Stimulated activated CD4-positive, alpha-beta T cell treated with anti-CD3 and anti-CD28 coated beads, Interleukin-1b, Interleukin-23, amount 100 ng/mL, for 1 hour (primary cell): ENCODE results near the gene GRIP1.

Experiments used
- DNase-seq, 2 donors: peaks; one replicate each; pipeline ENCODE4 v3.0.0-alpha.2; 2020; ENCODE audit warnings: low read depth in 2 of 2

GRIP1 gene, protein sequence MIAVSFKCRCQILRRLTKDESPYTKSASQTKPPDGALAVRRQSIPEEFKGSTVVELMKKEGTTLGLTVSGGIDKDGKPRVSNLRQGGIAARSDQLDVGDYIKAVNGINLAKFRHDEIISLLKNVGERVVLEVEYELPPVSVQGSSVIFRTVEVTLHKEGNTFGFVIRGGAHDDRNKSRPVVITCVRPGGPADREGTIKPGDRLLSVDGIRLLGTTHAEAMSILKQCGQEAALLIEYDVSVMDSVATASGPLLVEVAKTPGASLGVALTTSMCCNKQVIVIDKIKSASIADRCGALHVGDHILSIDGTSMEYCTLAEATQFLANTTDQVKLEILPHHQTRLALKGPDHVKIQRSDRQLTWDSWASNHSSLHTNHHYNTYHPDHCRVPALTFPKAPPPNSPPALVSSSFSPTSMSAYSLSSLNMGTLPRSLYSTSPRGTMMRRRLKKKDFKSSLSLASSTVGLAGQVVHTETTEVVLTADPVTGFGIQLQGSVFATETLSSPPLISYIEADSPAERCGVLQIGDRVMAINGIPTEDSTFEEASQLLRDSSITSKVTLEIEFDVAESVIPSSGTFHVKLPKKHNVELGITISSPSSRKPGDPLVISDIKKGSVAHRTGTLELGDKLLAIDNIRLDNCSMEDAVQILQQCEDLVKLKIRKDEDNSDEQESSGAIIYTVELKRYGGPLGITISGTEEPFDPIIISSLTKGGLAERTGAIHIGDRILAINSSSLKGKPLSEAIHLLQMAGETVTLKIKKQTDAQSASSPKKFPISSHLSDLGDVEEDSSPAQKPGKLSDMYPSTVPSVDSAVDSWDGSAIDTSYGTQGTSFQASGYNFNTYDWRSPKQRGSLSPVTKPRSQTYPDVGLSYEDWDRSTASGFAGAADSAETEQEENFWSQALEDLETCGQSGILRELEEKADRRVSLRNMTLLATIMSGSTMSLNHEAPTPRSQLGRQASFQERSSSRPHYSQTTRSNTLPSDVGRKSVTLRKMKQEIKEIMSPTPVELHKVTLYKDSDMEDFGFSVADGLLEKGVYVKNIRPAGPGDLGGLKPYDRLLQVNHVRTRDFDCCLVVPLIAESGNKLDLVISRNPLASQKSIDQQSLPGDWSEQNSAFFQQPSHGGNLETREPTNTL

GRCh38 chr12:66678338-66679275 is at the start of gene GRIP1:
Gene GRIP1, minus strand, starts transcription at chr12:66679076. Its CDS starts 172 bp downstream, at chr12:66678904.
- DNase-seq = no peak

DNA sequence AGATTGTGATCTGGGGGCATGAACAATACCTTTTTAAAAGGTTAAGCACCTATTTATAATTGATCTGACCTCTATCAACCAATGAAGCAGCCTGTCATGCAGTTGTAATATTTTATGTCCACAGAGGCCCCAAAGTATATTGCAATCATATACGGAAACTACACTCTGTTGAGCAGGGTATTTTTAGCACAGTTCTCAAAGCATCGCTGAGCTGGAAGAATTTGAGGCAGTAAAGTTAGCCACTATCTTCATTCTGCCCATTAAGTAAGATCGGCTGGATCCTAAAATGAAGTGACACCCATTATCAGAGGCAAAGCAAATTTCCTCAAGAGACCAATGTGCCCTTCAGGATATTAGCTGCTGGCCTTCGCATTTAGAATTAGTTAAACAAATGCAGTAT is 47.7 kb upstream of the GRIP1 start:
- no peak for DNase-seq

DNA sequence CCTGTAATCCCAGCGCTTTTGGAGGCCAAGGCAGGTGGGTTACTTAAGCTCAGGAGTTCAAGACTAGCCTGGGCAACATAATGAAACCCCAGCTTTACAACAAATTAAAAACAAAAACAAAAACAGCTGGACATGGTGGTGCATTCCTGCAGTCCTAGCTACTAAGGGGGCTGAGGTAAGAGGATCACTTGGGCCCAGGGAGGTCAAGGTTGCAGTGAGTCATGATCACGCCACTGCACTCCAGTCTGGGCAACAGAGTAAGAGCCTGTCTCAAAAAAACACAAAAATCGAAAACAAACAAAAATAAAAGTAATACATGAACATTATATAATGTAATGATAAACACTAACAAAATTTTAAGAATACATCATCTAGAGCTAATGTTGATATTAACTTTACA is 46.2 kb upstream of the GRIP1 start:
- DNase-seq = no peak

DNA sequence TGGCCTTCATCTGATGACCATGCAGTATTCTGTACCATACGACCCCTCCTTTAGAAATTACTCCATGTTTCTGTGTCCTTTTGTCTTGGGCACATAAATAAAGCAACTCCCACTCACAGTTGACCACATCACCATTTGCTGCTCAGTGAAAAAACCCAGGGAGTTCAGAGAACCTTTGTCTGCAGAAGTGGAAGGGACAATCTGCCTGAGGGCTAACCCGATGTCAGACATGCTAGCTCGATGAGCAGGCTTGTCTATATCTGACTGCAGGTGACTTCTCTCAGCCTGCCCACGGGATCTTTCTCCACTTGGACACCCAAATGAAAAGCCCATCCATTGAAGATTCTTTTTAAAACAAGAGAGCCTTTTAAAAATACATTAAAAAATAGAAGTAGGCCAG is 45.7 kb upstream of the GRIP1 start:
- DNase-seq = no peak

GRCh38 chr12:66724026-66724425 is 45.1 kb upstream of the GRIP1 start:
- DNase-seq = no peak

- no peak for DNase-seq
Observed at GRCh38 chr12:66719862-66720261, 41.0 kb upstream of the GRIP1 start.

DNA sequence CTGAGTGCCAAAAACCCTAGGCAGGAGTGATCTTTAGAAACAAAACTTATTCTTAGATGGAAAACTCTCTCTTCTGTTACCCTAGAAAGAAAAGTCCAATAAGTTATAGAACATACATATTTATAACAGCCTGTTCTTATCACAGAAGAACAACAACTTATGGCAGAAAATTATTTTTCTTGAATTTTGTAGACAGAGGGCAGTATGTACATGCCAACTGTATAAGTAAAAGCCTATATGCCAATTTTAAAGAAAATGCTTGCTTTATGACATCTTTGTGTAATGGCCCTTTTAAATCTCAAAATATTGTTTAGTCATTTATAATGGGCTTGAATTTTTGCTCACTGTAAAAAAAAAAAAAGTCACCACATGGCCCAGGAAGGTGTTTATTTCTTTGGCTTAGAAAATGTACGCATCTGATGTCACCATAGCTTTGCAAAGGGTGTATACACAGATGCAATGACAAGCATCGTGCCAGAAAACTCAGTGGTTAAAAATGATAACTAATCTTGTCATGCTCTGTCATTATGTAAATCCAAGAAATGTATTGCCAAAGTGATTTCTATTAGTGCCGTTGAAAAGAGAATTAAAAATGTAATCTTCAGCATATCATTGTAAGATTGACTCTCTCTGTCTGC is 38.3 kb upstream of the GRIP1 start:
- DNase-seq = no peak

GRCh38 chr12:66716522-66716921 is 37.6 kb upstream of the GRIP1 start:
- no peak for DNase-seq

- no peak for DNase-seq
Observed at GRCh38 chr12:66714709-66715108, 35.8 kb upstream of the GRIP1 start.

DNA sequence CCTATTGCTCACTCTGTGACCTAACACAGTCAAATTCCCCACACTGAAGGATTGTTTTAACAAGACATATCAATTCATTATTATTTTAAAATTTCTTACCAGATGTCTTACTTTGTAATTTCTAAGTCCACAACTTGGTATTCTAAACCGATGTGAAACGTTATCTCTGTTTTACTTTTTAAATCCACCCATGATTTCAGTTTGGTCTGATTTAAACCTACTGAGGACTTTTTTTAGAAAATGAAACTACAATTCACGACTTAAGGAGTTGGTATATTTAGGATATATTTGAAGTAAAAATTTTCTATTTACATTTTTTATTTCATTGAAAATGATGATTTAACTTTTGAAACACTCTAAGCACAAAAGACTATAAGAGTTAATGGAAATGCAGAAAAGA is 35.1 kb upstream of the GRIP1 start:
- no peak for DNase-seq

GRCh38 chr12:66709893-66710292 is 31.0 kb upstream of the GRIP1 start:
- no peak for DNase-seq

DNA sequence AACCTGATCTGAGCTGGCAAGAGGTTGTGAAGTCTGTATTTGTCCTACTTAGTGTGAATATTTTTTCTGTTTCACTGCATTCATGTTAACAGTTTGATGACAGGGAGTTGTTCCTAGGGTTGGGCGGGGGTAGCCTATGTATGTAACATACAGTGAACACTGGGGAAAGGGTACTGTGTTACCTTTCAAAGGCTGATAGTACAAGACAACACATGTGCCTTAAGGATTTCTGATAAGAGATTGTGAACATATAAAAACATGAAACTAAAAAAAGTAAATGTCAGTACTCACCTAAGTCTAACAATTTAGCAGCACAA is 30.5 kb upstream of the GRIP1 start:
- no peak for DNase-seq

GRCh38 chr12:66708704-66709456 is 30.0 kb upstream of the GRIP1 start:
- DNase-seq = no peak

DNA sequence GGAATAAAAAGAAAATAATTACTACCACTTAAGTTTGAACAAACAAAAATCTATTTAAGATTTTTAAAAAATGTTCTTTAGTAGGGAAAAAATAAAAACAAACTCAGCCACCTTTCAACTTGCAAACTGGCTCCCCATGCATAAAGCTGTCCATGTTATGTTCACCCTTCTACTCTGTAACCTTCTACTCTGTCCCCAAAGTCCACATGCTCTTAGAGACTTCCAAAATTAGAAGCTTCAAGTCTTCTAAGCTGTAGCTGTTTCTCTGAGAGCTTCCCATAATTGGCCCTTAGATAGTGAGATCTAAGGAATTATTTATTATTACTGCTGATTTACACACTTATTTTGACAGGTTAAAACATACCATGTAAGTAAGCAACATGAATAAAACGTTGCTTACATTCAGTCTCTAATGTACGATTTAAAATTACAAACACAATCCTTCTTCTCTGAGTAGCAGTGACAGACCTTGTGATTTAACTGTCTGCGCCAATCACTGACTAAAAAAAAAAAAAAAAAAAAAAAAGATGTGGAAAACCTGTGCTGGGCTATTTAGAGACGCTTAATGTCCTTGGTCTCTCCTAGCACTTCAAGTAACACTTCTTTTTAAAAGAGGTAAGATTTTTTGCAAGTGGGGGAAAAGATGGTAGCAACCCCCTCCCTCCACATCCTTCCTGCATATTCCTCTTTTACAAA is 28.3 kb upstream of the GRIP1 start:
- DNase-seq = no peak

DNA sequence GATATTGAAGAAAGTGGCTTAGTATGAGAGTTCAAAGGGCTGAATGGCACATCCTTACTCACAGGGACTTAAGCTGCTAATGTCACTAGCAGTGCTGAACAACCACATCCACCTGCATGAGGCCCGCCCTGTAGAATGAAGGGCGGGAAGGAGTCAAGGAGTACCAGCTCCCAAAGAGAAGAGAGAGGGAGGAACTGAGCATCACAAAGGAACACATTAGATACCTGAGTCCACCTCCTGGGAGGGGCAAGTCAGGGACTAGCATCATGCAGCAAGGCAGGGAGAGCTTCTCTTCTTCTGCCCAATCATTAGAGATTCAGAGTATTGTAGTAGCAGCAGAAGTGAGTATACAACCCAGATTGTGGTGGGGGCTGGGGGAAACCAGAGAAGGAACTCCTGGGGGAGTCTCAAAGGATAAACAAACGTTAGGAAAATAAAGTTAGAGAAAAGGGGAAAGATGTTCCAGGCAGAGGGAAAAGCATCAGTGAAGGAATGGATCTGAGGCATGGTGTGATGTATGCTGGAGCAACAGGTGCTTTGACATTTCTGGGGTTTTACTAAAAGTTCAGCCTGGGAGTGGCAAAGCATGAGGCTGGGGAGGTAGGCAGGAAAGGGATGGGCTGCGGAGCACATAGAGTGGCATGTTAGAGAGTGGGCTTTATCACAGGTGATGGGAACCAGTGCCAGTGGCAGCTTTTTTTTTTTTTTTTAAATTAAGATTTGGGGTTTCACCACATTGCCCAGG is 21.0 kb upstream of the GRIP1 start:
- DNase-seq = no peak

- no peak for DNase-seq
Observed at GRCh38 chr12:66698558-66698957, 19.7 kb upstream of the GRIP1 start.

DNA sequence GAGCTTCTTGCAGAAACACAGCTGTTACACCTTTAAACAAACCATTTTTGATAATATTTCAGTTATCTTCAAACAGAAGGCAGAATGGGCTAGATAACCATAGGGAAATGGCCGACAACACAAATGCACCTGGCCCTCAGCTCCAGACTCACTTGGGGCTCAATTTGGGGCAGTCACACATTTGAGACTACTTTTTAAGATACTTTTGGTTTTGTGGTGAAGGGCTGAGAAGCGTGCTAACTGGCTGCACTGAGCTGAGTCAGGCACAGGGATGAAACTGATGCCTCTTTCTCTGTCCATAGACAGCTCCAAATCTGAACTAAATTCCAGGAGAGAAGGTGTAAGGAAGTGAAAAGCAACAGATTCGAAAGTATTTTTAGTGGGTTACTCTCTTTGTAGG is 18.5 kb upstream of the GRIP1 start:
- no peak for DNase-seq

DNA sequence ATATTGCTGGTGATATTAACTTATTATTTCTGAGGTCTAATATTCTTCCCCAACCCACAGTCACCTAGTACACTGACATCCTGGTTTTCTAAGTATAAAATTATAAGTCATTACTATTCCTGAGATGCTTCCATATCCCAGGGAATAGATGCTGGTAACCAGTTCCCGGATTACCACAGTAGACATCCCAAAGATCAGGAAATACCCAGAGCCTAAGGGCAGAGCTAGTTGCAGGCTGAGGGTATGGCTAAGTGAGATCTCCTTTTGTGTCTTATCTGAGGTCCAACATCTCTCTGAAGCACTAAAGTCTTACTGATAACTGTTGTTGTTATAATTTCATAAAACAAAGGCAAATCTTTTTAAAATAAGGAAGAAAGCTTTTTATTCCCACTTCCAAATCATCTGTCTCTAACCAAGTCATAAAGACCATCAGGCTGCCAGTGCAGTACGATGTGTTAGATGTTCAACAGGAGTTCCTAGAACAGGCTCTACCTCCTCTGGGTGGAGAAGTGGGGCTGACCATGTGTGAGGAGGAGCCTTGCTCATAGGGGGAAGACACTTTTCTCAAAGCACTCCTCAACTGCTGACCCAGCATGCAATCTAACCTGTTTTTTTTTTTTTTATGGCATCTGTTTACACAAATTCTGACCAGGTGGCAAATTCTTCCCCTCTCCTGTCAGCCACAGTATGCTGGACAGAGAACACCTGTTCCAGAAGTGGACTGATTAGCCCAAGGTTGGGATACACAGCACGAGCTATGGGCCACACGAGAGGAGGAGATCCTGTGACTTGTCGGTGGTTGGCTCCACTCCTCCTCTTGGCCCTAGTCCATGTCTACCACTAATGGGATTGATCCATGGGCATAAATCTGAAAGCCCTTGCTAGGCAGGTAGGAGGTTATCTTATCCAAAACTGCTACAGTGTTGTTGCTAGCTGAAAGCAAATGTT is 16.1 kb upstream of the GRIP1 start:
- DNase-seq = no peak
